ENCODE data around the gene TOE1.
A peak's percentile ranks its signal among the peaks of the same experiment; 100 is the strongest.

The TOE1 gene

GRCh38 chr1:45326627-45327623 lies 13.0 kb upstream of the TOE1 start, which contains the start of gene HPDL:
TSS of gene HPDL (plus strand) at chr1:45326895. CDS start at chr1:45327149, 254 bp downstream.
- DNase-seq = peak; percentile 68

GRCh38 chr1:45327644-45328515 lies 12.1 kb upstream of the TOE1 start:
- DNase-seq = no peak

- DNase-seq = no peak
Measured at GRCh38 chr1:45328680-45329079, 11.3 kb upstream of the TOE1 start.

GRCh38 chr1:45329445-45329844 lies 10.5 kb upstream of the TOE1 start:
- DNase-seq = no peak

GRCh38 chr1:45331436-45332345 lies 8.3 kb upstream of the TOE1 start:
- DNase-seq = no peak

GRCh38 chr1:45332346-45332720 lies 7.6 kb upstream of the TOE1 start:
- DNase-seq = no peak

GRCh38 chr1:45334308-45335245 lies 5.4 kb upstream of the TOE1 start:
- no peak for DNase-seq

- no peak for DNase-seq
Measured at GRCh38 chr1:45335855-45336324, 4.1 kb upstream of the TOE1 start.

GRCh38 chr1:45337630-45338325 lies 2.2 kb upstream of the TOE1 start:
- no peak for DNase-seq

GRCh38 chr1:45340816-45341466 lies 971 bp downstream of the TOE1 start:
- DNase-seq = no peak

- no peak for DNase-seq
Measured at GRCh38 chr1:45344499-45344898, 4.5 kb downstream of the TOE1 start.

- DNase-seq = no peak
Measured at GRCh38 chr1:45345014-45345413, 5.0 kb downstream of the TOE1 start.

- DNase-seq = no peak
Measured at GRCh38 chr1:45346473-45346872, 6.5 kb downstream of the TOE1 start.

- peak; percentile 36 for DNase-seq
Measured at GRCh38 chr1:45348020-45348419, 8.1 kb downstream of the TOE1 start.

GRCh38 chr1:45348609-45348965 lies 8.6 kb downstream of the TOE1 start:
- no peak for DNase-seq

- no peak for DNase-seq
Measured at GRCh38 chr1:45348966-45349677, 9.2 kb downstream of the TOE1 start.

GRCh38 chr1:45351508-45351907 lies 11.5 kb downstream of the TOE1 start:
- DNase-seq = no peak

GRCh38 chr1:45353685-45354084 lies 13.7 kb downstream of the TOE1 start:
- no peak for DNase-seq

- no peak for DNase-seq
Measured at GRCh38 chr1:45354838-45355237, 14.9 kb downstream of the TOE1 start.
